ENCODE results near the gene ZBED4.

DNA sequence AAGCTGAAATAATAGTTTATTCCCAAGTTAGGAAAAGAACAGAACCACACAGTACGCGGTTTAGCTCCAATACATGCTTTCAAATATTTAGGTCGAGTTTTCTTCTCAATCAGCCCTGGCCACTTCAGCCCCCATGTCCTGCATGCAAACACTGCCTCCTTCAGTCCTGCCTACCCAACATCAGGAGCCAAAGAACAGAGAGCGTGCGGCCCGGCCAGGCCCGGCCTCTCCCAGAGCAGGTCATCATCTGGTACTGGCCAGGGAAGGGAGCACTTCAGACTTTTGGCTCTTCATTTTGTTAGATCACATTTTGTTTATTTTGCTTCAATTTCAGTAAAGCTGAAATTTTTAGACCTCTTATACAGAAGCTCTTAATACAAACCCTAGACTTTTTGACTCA, 32.7 kb upstream of the ZBED4 start:
- no peak for TF ChIP-seq YY1 (IDR thresholded peaks at IDR 0.05; ENCODE audit: insufficient read depth, insufficient read length)
- TF ChIP-seq SUZ12 (IDR thresholded peaks at IDR 0.05; ENCODE audit: extremely low read depth, insufficient read depth, insufficient read length), result no peak
